Keratinocyte (primary cell): ENCODE data around the gene OR2T35. TPM values are rescaled to one million over a fixed set of nuclear protein-coding genes. Genes with fewer than 3 reads are reported as not detected.

ENCODE experiments used
- DNase-seq: peaks from one replicate; pipeline ENCODE4 v3.0.0-alpha.2; 2011; ENCODE audit warnings: low read depth, missing footprints, low spot score
- FAIRE-seq: peaks from 2 replicates; lab custom pipeline; 2011; peaks lifted over from hg19 to GRCh38; lab: Jason Lieb, UNC
- H2AFZ ChIP-seq: 2 replicates; pipeline ENCODE4 v1.6.0; 2012; ENCODE audit warnings: low read length, control low read depth, inconsistent platforms; ENCODE audit not compliant: control insufficient read depth
- H3K27ac ChIP-seq: 2 replicates; pipeline ENCODE4 v1.5.1; 2011; ENCODE audit warnings: low read length; ENCODE audit not compliant: control insufficient read depth, insufficient read depth
- H3K27me3 ChIP-seq: 3 replicates; pipeline ENCODE4 v1.6.0; 2011; ENCODE audit warnings: low read length; ENCODE audit not compliant: control insufficient read depth, insufficient read depth; ENCODE audit errors: extremely low read depth
- H3K36me3 ChIP-seq, 2 experiments: 2 replicates in 1 of 2; 3 replicates in 1 of 2; pipeline ENCODE4 v1.5.1; 2011; ENCODE audit warnings: low read length in 2 of 2, mild to moderate bottlenecking in 1 of 2; ENCODE audit not compliant: control insufficient read depth in 2 of 2, insufficient read depth in 2 of 2; ENCODE audit errors: extremely low read depth in 1 of 2
- H3K4me1 ChIP-seq: 3 replicates; pipeline ENCODE4 v1.5.1; 2011; ENCODE audit warnings: low read length; ENCODE audit not compliant: control insufficient read depth, insufficient read depth; ENCODE audit errors: extremely low read depth
- H3K4me2 ChIP-seq: 3 replicates; pipeline ENCODE4 v1.6.0; 2011; ENCODE audit warnings: low read depth, low read length; ENCODE audit not compliant: control insufficient read depth, insufficient read depth; ENCODE audit errors: extremely low read depth
- H3K4me3 ChIP-seq, 3 experiments: fragments of 200-600 bp in 1 of 3; sonication (generic) in 1 of 3; 2 replicates in 2 of 3; 3 replicates in 1 of 3; pipeline ENCODE4 v1.5.1; 2011 to 2016; ENCODE audit warnings: low read length in 3 of 3, mild to moderate bottlenecking in 3 of 3, control low read depth in 2 of 3, inconsistent platforms in 1 of 3, low read depth in 1 of 3, mixed read lengths in 1 of 3, mixed run types in 1 of 3, moderate library complexity in 1 of 3; ENCODE audit not compliant: control insufficient read depth in 2 of 3, insufficient read depth in 2 of 3; ENCODE audit errors: extremely low read depth in 1 of 3
- H3K79me2 ChIP-seq: 2 replicates; pipeline ENCODE4 v1.6.0; 2012; ENCODE audit warnings: low read length; ENCODE audit not compliant: control insufficient read depth, insufficient read depth
- H3K9ac ChIP-seq: 3 replicates; pipeline ENCODE4 v1.6.0; 2011; ENCODE audit warnings: low read length; ENCODE audit not compliant: control insufficient read depth, insufficient read depth; ENCODE audit errors: extremely low read depth
- H3K9me1 ChIP-seq: 3 replicates; pipeline ENCODE4 v1.6.0; 2011; ENCODE audit warnings: low read length; ENCODE audit not compliant: control insufficient read depth, insufficient read depth; ENCODE audit errors: extremely low read depth
- H3K9me3 ChIP-seq: 2 replicates; pipeline ENCODE4 v1.5.1; 2012; ENCODE audit warnings: low read depth, low read length; ENCODE audit not compliant: control insufficient read depth
- H4K20me1 ChIP-seq: 3 replicates; pipeline ENCODE4 v1.6.0; 2011; ENCODE audit warnings: low read length; ENCODE audit not compliant: control insufficient read depth, insufficient read depth; ENCODE audit errors: extremely low read depth
- EZH2 ChIP-seq: IDR thresholded peaks from one replicate; pipeline ENCODE4 v1.6.1; 2012; ENCODE audit warnings: inconsistent platforms, mild to moderate bottlenecking, low read length, moderate library complexity
- dilution Hi-C: fragments of 300-500 bp; cut with MboI; formaldehyde crosslinking; loops from one replicate; pipeline ENCODE4 v1.7.0; 2020; ENCODE audit warnings: low sequenced_read_pairs; ENCODE audit not compliant: extremely low pct_ligation_motif_present
- polyA plus RNA-seq, 5 experiments: library from polyadenylated mRNA; depleted of rRNA in 3 of 5; stranded (reverse) in 3 of 5; stranded (forward) in 1 of 5; unstranded in 1 of 5; fragments of >200 nt; gene quantifications; 1 replicate in 1 of 5; 2 replicates in 3 of 5; 3 replicates in 1 of 5; pipeline versions ENCODE4 v1.2.1 to v1.2.3, GENCODE V29; 2011 to 2012; ENCODE audit warnings: missing spikeins in 2 of 5, low read depth in 1 of 5, low replicate concordance in 1 of 5
- TF ChIP-seq, protein P1 (sequence below), 3 experiments: IDR thresholded peaks in 1 of 3; conservative IDR thresholded peaks in 1 of 3; optimal IDR thresholded peaks in 1 of 3; 2 replicates in 2 of 3; 3 replicates in 1 of 3; pipeline versions ENCODE3 to v1.5.1; 2011; ENCODE audit warnings: low read length in 3 of 3, mild to moderate bottlenecking in 3 of 3, moderate library complexity in 2 of 3, control low read depth in 1 of 3, inconsistent platforms in 1 of 3; ENCODE audit not compliant: insufficient read depth in 2 of 3; ENCODE audit errors: extremely low read depth in 1 of 3

The OR2T35 gene
- polyA plus RNA-seq, 1 donor (not counting 4 experiments of a cell fraction or from before 2014, with no cell fraction given) = not detected

GRCh38 chr1:248621770-248622169 lies 23.3 kb downstream of the OR2T35 start:
- no peak overlapping the region for H3K9ac ChIP-seq
- no peaks in the 10 kb centered on the region for H3K79me2 ChIP-seq
- no peak overlapping the region for H3K4me3 ChIP-seq
- H3K9me3 ChIP-seq = no peaks in the 10 kb centered on the region
- no peak overlapping the region for H3K27ac ChIP-seq
- H4K20me1 ChIP-seq = no peaks in the 10 kb centered on the region
- H3K36me3 ChIP-seq = no peaks in the 10 kb centered on the region
- no peak for FAIRE-seq
- DNase-seq = no peak
- no peak overlapping the region for H3K4me2 ChIP-seq
- H3K4me1 ChIP-seq = no peaks in the 10 kb centered on the region
- TF ChIP-seq, protein P1, sequence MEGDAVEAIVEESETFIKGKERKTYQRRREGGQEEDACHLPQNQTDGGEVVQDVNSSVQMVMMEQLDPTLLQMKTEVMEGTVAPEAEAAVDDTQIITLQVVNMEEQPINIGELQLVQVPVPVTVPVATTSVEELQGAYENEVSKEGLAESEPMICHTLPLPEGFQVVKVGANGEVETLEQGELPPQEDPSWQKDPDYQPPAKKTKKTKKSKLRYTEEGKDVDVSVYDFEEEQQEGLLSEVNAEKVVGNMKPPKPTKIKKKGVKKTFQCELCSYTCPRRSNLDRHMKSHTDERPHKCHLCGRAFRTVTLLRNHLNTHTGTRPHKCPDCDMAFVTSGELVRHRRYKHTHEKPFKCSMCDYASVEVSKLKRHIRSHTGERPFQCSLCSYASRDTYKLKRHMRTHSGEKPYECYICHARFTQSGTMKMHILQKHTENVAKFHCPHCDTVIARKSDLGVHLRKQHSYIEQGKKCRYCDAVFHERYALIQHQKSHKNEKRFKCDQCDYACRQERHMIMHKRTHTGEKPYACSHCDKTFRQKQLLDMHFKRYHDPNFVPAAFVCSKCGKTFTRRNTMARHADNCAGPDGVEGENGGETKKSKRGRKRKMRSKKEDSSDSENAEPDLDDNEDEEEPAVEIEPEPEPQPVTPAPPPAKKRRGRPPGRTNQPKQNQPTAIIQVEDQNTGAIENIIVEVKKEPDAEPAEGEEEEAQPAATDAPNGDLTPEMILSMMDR (optimal IDR thresholded peaks at IDR 0.05 in 1 of 3, IDR thresholded peaks at IDR 0.05 in 1 of 3, conservative IDR thresholded peaks at IDR 0.05 in 1 of 3; ENCODE audit: extremely low read depth in 1 of 3, insufficient read depth in 2 of 3, low read length in 3 of 3) = no peak
- TF ChIP-seq EZH2 = no peak
- no peak overlapping the region for H2AFZ ChIP-seq
- H3K27me3 ChIP-seq = no peaks in the 10 kb centered on the region
- dilution Hi-C loops = no loop called here
- no peaks in the 10 kb centered on the region for H3K9me1 ChIP-seq

DNA sequence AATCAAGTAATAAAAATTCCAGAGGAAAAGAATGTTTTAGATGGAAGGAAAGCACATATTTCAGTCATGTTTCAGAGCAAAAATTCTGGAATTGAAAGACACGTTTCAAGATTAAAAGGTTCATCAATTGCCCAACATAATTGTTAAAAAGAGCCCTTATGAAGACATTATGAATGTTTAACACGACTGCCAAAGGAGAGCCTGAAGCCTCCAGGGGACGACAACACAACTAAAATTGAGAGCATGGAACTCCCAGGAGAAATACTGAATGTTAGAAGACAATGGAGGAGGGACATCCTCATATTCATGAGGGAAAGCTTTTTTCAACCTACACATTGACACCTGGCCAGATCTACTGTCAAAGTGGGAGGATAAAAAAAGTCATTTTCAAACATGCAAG lies 26.2 kb downstream of the OR2T35 start:
- no peak for TF ChIP-seq EZH2
- TF ChIP-seq, protein P1 (optimal IDR thresholded peaks at IDR 0.05 in 1 of 3, IDR thresholded peaks at IDR 0.05 in 1 of 3, conservative IDR thresholded peaks at IDR 0.05 in 1 of 3; ENCODE audit: extremely low read depth in 1 of 3, insufficient read depth in 2 of 3, low read length in 3 of 3) = peak; percentile 46 to 64 (median 54)
- no peaks in the 10 kb centered on the region for H3K36me3 ChIP-seq
- no peaks in the 10 kb centered on the region for H3K9me3 ChIP-seq
- no peak overlapping the region for H3K4me3 ChIP-seq
- DNase-seq = no peak
- no peaks in the 10 kb centered on the region for H3K27me3 ChIP-seq
- dilution Hi-C loops = no loop called here
- no peaks in the 10 kb centered on the region for H3K4me1 ChIP-seq
- no peak overlapping the region for H3K27ac ChIP-seq
- no peaks in the 10 kb centered on the region for H3K9me1 ChIP-seq
- H3K79me2 ChIP-seq = no peaks in the 10 kb centered on the region
- FAIRE-seq = no peak
- H3K4me2 ChIP-seq = no peak overlapping the region
- no peak overlapping the region for H2AFZ ChIP-seq
- no peaks in the 10 kb centered on the region for H4K20me1 ChIP-seq
- no peak overlapping the region for H3K9ac ChIP-seq
